ENCODE results near the gene ITGA1. TPM values are rescaled to one million over a fixed set of nuclear protein-coding genes. Genes with fewer than 3 reads are reported as not detected.

Gene ITGA1
- total RNA-seq, 1 donor, result 104 TPM

GRCh38 chr5:52799358-52799982, 11.8 kb downstream of the ITGA1 start:
- DNase-seq (ENCODE audit: low read depth), result peak; percentile 95

GRCh38 chr5:52799983-52800393, 12.3 kb downstream of the ITGA1 start:
- no peak for TF ChIP-seq CTCF (IDR thresholded peaks at IDR 0.05; ENCODE audit: insufficient read depth, low read depth, low read length)
- H3K4me3 ChIP-seq (ENCODE audit: low read depth, low read length), result peak overlapping the region; percentile 76
- DNase-seq (ENCODE audit: low read depth), result peak; percentile 94

More at GRCh38 chr5:52799358-52799982, 11.8 kb downstream of the ITGA1 start:
- H3K4me3 ChIP-seq (ENCODE audit: low read depth, low read length), result peak overlapping the region; percentile 76
- no peak for TF ChIP-seq CTCF (IDR thresholded peaks at IDR 0.05; ENCODE audit: insufficient read depth, low read depth, low read length)

GRCh38 chr5:52800394-52801213, 12.9 kb downstream of the ITGA1 start:
- H3K4me3 ChIP-seq (ENCODE audit: low read depth, low read length), result peak overlapping the region; percentile 76
- DNase-seq (ENCODE audit: low read depth), result peak; percentile 82
- no peak for TF ChIP-seq CTCF (IDR thresholded peaks at IDR 0.05; ENCODE audit: insufficient read depth, low read depth, low read length)

- peak; percentile 46 for DNase-seq (ENCODE audit: low read depth)
- peak overlapping the region; percentile 76 for H3K4me3 ChIP-seq (ENCODE audit: low read depth, low read length)
- no peak for TF ChIP-seq CTCF (IDR thresholded peaks at IDR 0.05; ENCODE audit: insufficient read depth, low read depth, low read length)
These were observed 13.6 kb downstream of the ITGA1 start for GRCh38 chr5:52801329-52801728.

- H3K4me3 ChIP-seq (ENCODE audit: low read depth, low read length), result peak overlapping the region; percentile 76
- no peak for TF ChIP-seq CTCF (IDR thresholded peaks at IDR 0.05; ENCODE audit: insufficient read depth, low read depth, low read length)
- no peak for DNase-seq (ENCODE audit: low read depth)
These were observed 14.7 kb downstream of the ITGA1 start for GRCh38 chr5:52802272-52802973.

- no peak for TF ChIP-seq CTCF (IDR thresholded peaks at IDR 0.05; ENCODE audit: insufficient read depth, low read depth, low read length)
- DNase-seq (ENCODE audit: low read depth), result peak; percentile 34
- H3K4me3 ChIP-seq (ENCODE audit: low read depth, low read length), result peak overlapping the region; percentile 76
These were observed 15.2 kb downstream of the ITGA1 start for GRCh38 chr5:52802974-52803336.

Data from fibroblast of villous mesenchyme (primary cell).